Measurements from ENCODE around the gene C10orf95. TPM values are rescaled to one million over a fixed set of nuclear protein-coding genes. Genes with fewer than 3 reads are reported as not detected.
A peak's percentile ranks its signal among the peaks of the same experiment; 100 is the strongest.

Gene C10orf95
- total RNA-seq, 1 experiment from 2014 or later, result 0.21 TPM

DNA sequence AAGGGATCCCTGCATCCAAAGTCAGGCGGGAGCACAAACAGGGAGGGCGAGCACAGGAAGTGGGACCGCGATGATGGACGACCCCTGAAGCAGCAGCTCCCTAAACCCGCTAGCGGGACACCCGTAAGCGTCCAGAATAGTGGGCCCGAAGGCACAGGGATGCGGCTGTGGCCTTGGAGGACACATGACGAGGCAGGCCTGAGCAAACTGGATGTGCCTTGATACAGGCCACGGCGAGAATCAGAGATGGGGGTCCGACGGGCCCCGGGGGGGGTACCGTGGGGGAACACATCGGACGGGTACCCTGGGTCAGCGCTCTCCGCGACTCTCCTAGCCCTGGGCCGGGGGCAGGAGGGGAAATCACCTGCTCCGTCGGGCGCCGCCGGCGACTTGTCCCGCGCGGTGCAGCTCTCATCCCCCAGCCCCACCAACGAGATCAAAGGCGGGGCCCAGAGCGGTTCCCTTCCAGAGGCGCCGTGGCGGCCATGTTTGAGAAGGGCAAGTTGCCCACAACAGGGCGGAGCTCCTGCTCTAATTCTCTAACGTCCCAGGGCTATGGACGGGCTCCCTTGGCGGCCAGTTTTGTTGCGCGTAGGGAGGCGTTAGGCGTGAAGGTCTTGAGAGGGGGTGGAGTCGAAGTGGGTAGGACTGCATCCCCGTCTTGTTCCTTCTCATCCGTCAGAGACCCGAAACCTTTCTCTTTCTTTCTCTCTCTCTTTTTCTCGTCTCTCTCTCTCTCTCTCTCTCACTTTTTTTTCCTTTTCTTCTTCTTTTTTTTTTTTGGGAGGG is 19.0 kb downstream of the C10orf95 start, which contains the start of gene CUEDC2:
CUEDC2 (minus strand) TSS at position 413 of the 789 bp plus-strand sequence. CDS start 7,386 bp downstream, outside the sequence.
- peaks cover 14% of the 10 kb centered on the region for H3K4me1 ChIP-seq (ENCODE audit: control insufficient read depth, insufficient read depth, low read length)
- BruUV-seq (replicated peaks), result no TSS peak
- peak within 1 kb of the TSS; percentile 97 for H3K27ac ChIP-seq (ENCODE audit: low read length)
- peak; percentile 80 for DNase-seq (ENCODE audit: low read depth, low spot score)
- H3K36me3 ChIP-seq (ENCODE audit: control insufficient read depth, insufficient read depth, low read length), result no peaks in the 10 kb centered on the region; the same call in 1 of the 2 replicates
- TF ChIP-seq SIN3A (IDR thresholded peaks at IDR 0.05; ENCODE audit: borderline replicate concordance, insufficient read depth, low read depth, low read length), result peak; percentile 83; the same call in 1 of the 2 replicates
- peak; percentile 92 for TF ChIP-seq POLR2AphosphoS5 (IDR thresholded peaks at IDR 0.05; ENCODE audit: low read depth, low read length)
- no peak for TF ChIP-seq CTCF (IDR thresholded peaks at IDR 0.05)
- TF ChIP-seq, protein P1, sequence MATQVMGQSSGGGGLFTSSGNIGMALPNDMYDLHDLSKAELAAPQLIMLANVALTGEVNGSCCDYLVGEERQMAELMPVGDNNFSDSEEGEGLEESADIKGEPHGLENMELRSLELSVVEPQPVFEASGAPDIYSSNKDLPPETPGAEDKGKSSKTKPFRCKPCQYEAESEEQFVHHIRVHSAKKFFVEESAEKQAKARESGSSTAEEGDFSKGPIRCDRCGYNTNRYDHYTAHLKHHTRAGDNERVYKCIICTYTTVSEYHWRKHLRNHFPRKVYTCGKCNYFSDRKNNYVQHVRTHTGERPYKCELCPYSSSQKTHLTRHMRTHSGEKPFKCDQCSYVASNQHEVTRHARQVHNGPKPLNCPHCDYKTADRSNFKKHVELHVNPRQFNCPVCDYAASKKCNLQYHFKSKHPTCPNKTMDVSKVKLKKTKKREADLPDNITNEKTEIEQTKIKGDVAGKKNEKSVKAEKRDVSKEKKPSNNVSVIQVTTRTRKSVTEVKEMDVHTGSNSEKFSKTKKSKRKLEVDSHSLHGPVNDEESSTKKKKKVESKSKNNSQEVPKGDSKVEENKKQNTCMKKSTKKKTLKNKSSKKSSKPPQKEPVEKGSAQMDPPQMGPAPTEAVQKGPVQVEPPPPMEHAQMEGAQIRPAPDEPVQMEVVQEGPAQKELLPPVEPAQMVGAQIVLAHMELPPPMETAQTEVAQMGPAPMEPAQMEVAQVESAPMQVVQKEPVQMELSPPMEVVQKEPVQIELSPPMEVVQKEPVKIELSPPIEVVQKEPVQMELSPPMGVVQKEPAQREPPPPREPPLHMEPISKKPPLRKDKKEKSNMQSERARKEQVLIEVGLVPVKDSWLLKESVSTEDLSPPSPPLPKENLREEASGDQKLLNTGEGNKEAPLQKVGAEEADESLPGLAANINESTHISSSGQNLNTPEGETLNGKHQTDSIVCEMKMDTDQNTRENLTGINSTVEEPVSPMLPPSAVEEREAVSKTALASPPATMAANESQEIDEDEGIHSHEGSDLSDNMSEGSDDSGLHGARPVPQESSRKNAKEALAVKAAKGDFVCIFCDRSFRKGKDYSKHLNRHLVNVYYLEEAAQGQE (IDR thresholded peaks at IDR 0.05; ENCODE audit: insufficient read depth in 1 of 2, low read depth in 2 of 2, low read length in 1 of 2), result peak in 1 of 2 experiments; percentile 68; a peak in 1 of 4 replicates
- TF ChIP-seq TCF7L2 (IDR thresholded peaks at IDR 0.05; ENCODE audit: low read depth, low read length), result peak; percentile 100
- ChIA-PET POLR2A (interaction anchor here (0.5 to 0.7 kb wide), 5 partner anchors 10 to 1333 kb away, joined by 3 to 7 read pairs (median 5); no protein-coding TSS in a partner anchor), CTCF (interaction anchor here (0.6 to 1.4 kb wide), 6 partner anchors 10 to 263 kb away, joined by 3 to 7 read pairs (median 5); no protein-coding TSS in a partner anchor)
- in situ Hi-C loops (cut with HindIII; ENCODE audit: low pct_unique_long_range_greater_than_20kb, low sequenced_read_pairs), result no loop called here
- intact Hi-C loops (cut with micrococcal nuclease; ENCODE audit: unreplicated experiment), result loop anchor here (5.0 kb wide), 1 partner anchor 45 kb away; no protein-coding TSS in a partner anchor
- no peaks in the 10 kb centered on the region for H3K27me3 ChIP-seq (ENCODE audit: control insufficient read depth, insufficient read depth, low read length)
- peak; percentile 96 for ATAC-seq
- H3K9me3 ChIP-seq (ENCODE audit: control insufficient read depth, insufficient read depth, low read depth, low read length), result no peaks in the 10 kb centered on the region
- H3K4me3 ChIP-seq (ENCODE audit: low read depth in 2 of 2, low read length in 2 of 2), result peak within 1 kb of the TSS; percentile 88 to 98

DNA sequence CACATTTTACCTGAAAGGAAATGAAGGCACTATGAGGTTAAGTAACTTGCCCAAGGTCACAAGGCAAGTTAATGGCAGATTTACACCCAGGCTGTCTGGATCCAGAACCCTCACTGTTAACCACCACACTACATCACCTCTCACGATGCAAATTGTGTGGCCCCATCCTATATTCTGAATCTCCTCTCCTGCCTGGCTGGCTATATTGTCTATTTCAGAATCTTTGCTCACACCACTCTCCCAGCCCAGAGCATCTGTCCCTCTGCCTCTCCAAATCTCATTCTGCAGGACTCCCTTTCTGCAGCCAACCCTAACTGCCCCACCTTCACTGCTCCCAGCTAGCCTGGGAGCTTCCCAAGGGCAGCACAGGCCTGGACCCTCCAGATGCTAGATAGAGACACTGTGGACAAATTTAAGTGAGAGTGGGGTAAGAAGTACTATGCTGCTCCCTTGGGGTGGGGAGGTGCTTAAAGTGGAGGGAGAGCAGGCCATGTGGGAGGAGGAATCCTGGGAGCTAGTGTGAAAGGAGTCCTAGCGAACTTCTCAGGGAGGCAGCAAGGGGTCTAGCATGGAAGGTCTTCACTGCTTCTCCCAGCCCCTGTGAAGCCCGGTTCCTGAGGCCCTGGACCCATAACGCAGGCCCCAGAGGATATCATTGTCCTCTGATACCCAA is 19.8 kb downstream of the C10orf95 start:
- Histone ChIP-seq H3K27ac (ENCODE audit: low read length) (peak overlapping the region; percentile 97), H3K4me1 (ENCODE audit: control insufficient read depth, insufficient read depth, low read length) (peaks cover 14% of the 10 kb centered on the region), H3K36me3 (ENCODE audit: control insufficient read depth, insufficient read depth, low read length) (no peaks in the 10 kb centered on the region; the same call in 1 of the 2 replicates), H3K4me3 (ENCODE audit: low read depth in 2 of 2, low read length in 2 of 2) (peak overlapping the region; percentile 88 to 98), H3K9me3 (ENCODE audit: control insufficient read depth, insufficient read depth, low read depth, low read length) (no peaks in the 10 kb centered on the region), H3K27me3 (ENCODE audit: control insufficient read depth, insufficient read depth, low read length) (no peaks in the 10 kb centered on the region)
- TF ChIP-seq POLR2AphosphoS5 (IDR thresholded peaks at IDR 0.05; ENCODE audit: low read depth, low read length) (no peak), TCF7L2 (IDR thresholded peaks at IDR 0.05; ENCODE audit: low read depth, low read length) (no peak), CTCF (IDR thresholded peaks at IDR 0.05) (no peak)
- ATAC-seq, result peak; percentile 31
- POLR2A ChIA-PET, result no interaction called here
- intact Hi-C loops (cut with micrococcal nuclease; ENCODE audit: unreplicated experiment) (loop anchor here (5.0 kb wide), 1 partner anchor 46 kb away; no protein-coding TSS in a partner anchor), in situ Hi-C loops (cut with HindIII; ENCODE audit: low pct_unique_long_range_greater_than_20kb, low sequenced_read_pairs) (no loop called here)
- no peak for DNase-seq (ENCODE audit: low read depth, low spot score)
- CTCF ChIA-PET, result interaction anchor here (1.0 to 1.4 kb wide), 2 partner anchors 9 to 79 kb away, joined by 4 to 7 read pairs; no protein-coding TSS in a partner anchor
- BruUV-seq (replicated peaks), result no TSS peak

Data from Panc1 (cell line).